Ovary (tissue), 3 donors: ENCODE measurements around the gene NBEAL2.
"Not testable (repeated sequence)": the region's sequence is repeated elsewhere in the genome, so short reads cannot be mapped to it uniquely, and the experiment has no call there.

Experiments used
- POLR2A ChIP-seq: fragments of 450-650 bp; IDR thresholded peaks from one replicate; pipeline ENCODE4 v1.6.1; 2017; ENCODE audit warnings: antibody characterized with exemption, mild to moderate bottlenecking, moderate library complexity
- TF ChIP-seq, protein P1 (sequence below), 3 donors: fragments of 450-650 bp in 2 of 3; fragments of 200-600 bp in 1 of 3; IDR thresholded peaks; one replicate each; pipeline versions ENCODE4 v1.5.1 to v1.8.0; 2016 to 2022; ENCODE audit warnings: antibody characterized with exemption in 3 of 3, mild to moderate bottlenecking in 1 of 3
- donor health status: DM: no; HTN: no; CAD: no.

DNA sequence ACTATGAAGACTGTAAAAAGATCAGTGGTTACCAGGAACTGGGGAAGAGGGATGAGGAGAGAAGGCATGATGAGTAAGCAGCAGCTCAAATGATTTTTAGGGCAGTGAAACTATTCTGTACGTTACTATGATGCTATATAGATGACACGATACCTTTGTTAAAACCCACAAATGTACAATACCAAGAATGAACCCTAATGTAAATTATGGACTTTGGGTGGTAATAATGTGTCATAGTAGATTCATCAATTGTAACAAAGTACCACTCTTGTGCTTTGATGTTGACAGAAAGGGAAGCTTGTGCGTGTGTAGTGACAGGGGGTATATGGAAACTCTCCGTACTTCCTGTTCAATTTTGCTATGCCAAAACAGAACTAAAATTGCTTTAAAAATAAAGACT lies 51.6 kb downstream of the NBEAL2 start:
- TF ChIP-seq, protein P1, sequence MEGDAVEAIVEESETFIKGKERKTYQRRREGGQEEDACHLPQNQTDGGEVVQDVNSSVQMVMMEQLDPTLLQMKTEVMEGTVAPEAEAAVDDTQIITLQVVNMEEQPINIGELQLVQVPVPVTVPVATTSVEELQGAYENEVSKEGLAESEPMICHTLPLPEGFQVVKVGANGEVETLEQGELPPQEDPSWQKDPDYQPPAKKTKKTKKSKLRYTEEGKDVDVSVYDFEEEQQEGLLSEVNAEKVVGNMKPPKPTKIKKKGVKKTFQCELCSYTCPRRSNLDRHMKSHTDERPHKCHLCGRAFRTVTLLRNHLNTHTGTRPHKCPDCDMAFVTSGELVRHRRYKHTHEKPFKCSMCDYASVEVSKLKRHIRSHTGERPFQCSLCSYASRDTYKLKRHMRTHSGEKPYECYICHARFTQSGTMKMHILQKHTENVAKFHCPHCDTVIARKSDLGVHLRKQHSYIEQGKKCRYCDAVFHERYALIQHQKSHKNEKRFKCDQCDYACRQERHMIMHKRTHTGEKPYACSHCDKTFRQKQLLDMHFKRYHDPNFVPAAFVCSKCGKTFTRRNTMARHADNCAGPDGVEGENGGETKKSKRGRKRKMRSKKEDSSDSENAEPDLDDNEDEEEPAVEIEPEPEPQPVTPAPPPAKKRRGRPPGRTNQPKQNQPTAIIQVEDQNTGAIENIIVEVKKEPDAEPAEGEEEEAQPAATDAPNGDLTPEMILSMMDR (IDR thresholded peaks at IDR 0.05) = not testable (repeated sequence)
- not testable (repeated sequence) for TF ChIP-seq POLR2A
